ENCODE data around the gene MRRF. TPM values are rescaled to one million over a fixed set of nuclear protein-coding genes. Genes with fewer than 3 reads are reported as not detected.

MRRF gene
- total and polyA plus RNA-seq, 8 donors, result 7.1 to 98.6 (median 26.4) TPM

- Histone ChIP-seq H3K4me3 (no peak overlapping the region), H3K4me1 (peaks cover 0 to 6% (median 0%) of the 10 kb centered on the region in 4 donors), H3K27me3 (no peaks in the 10 kb centered on the region), H3K36me3 (peaks cover 0 to 62% (median 47%) of the 10 kb centered on the region in 4 donors), H3K9me3 (peaks cover 0 to 11% (median 5%) of the 10 kb centered on the region in 4 donors), H3K27ac (no peak overlapping the region)
- TF ChIP-seq EP300 (IDR thresholded peaks at IDR 0.05) (no peak), CTCF (IDR thresholded peaks at IDR 0.05) (no peak), POLR2AphosphoS5 (IDR thresholded peaks at IDR 0.05) (no peak), POLR2A (IDR thresholded peaks at IDR 0.05) (no peak)
- no peak for DNase-seq
- 95 to 97% (median 97%) methylated on average over 7 of the region's 7 CpGs for WGBS, 5 donors
- intact Hi-C loops (cut with DNase I; ENCODE audit: low total_unique reads), result no loop called here
Observed at GRCh38 chr9:122276096-122276495, 11.4 kb downstream of the MRRF start.

- Histone ChIP-seq H3K36me3 (peaks cover 0 to 62% (median 50%) of the 10 kb centered on the region in 4 donors), H3K4me3 (no peak overlapping the region), H3K4me1 (peaks cover 0 to 6% (median 0%) of the 10 kb centered on the region in 4 donors), H3K9me3 (peaks cover 0 to 11% (median 5%) of the 10 kb centered on the region in 4 donors), H3K27ac (no peak overlapping the region), H3K27me3 (no peaks in the 10 kb centered on the region)
- TF ChIP-seq POLR2AphosphoS5 (IDR thresholded peaks at IDR 0.05), result no peak
- TF ChIP-seq EP300 (IDR thresholded peaks at IDR 0.05), result no peak
- TF ChIP-seq POLR2A (IDR thresholded peaks at IDR 0.05), result no peak
- TF ChIP-seq CTCF (IDR thresholded peaks at IDR 0.05), result no peak
- no peak for DNase-seq
- WGBS, 5 donors, result 95 to 98% (median 96%) methylated on average over 10 of the region's 10 CpGs
- intact Hi-C loops (cut with DNase I; ENCODE audit: low total_unique reads), result no loop called here
Observed at GRCh38 chr9:122277285-122277897, 12.7 kb downstream of the MRRF start.

- H3K27ac ChIP-seq, result no peak overlapping the region
- H3K27me3 ChIP-seq, result no peaks in the 10 kb centered on the region
- H3K36me3 ChIP-seq, result peaks cover 15 to 68% (median 58%) of the 10 kb centered on the region in 4 donors
- 84 to 89% (median 88%) methylated on average over 5 of the region's 5 CpGs for WGBS, 5 donors
- TF ChIP-seq EP300 (IDR thresholded peaks at IDR 0.05), result no peak
- no peak for TF ChIP-seq CTCF (IDR thresholded peaks at IDR 0.05)
- TF ChIP-seq POLR2A (IDR thresholded peaks at IDR 0.05), result no peak
- no peak for TF ChIP-seq POLR2AphosphoS5 (IDR thresholded peaks at IDR 0.05)
- no peak overlapping the region for H3K4me3 ChIP-seq
- peaks cover 0 to 11% (median 5%) of the 10 kb centered on the region in 4 donors for H3K9me3 ChIP-seq
- peaks cover 0 to 8% (median 0%) of the 10 kb centered on the region in 4 donors for H3K4me1 ChIP-seq
- intact Hi-C loops (cut with DNase I; ENCODE audit: low total_unique reads), result no loop called here
- DNase-seq, result no peak
Observed at GRCh38 chr9:122281368-122281767, 16.7 kb downstream of the MRRF start.

GRCh38 chr9:122286764-122287163, 22.1 kb downstream of the MRRF start:
- peaks cover 26 to 83% (median 76%) of the 10 kb centered on the region in 4 donors for H3K36me3 ChIP-seq
- no peak overlapping the region for H3K4me3 ChIP-seq
- H3K27me3 ChIP-seq, result no peaks in the 10 kb centered on the region
- TF ChIP-seq POLR2AphosphoS5 (IDR thresholded peaks at IDR 0.05) (no peak), POLR2A (IDR thresholded peaks at IDR 0.05) (no peak), CTCF (IDR thresholded peaks at IDR 0.05) (no peak)
- H3K4me1 ChIP-seq, result peaks cover 0 to 18% (median 3%) of the 10 kb centered on the region in 4 donors
- intact Hi-C loops (cut with DNase I; ENCODE audit: low total_unique reads), result no loop called here
- no peaks in the 10 kb centered on the region for H3K9me3 ChIP-seq
- no peak overlapping the region for H3K27ac ChIP-seq
- DNase-seq, result no peak
- 82 to 91% (median 88%) methylated on average over 1 of the region's 1 CpG for WGBS, 5 donors

All from stomach (tissue), 9 donors.